Measurements from ENCODE around the gene AKR1A1. TPM values are rescaled to one million over a fixed set of nuclear protein-coding genes. Genes with fewer than 3 reads are reported as not detected.
"Not testable (repeated sequence)": the region's sequence is repeated elsewhere in the genome, so short reads cannot be mapped to it uniquely, and the experiment has no call there.

The AKR1A1 gene
- total RNA-seq, 2 donors from 2014 or later = 77.8 to 90.5 TPM

- Histone ChIP-seq H3K36me3 (replicated peaks in 1 of 2; ENCODE audit: insufficient read depth in 1 of 2, low read depth in 2 of 2) (peaks cover 0 to 26% of the 10 kb centered on the region in 2 donors), H3K27ac (no peak overlapping the region), H3K9me3 (no peaks in the 10 kb centered on the region), H3K4me3 (no peak overlapping the region), H3K27me3 (no peaks in the 10 kb centered on the region), H3K4me1 (no peaks in the 10 kb centered on the region)
- intact Hi-C loops (cut with DNase I) = loop anchor here (5.0 kb wide), 1 partner anchor 55 kb away; no protein-coding TSS in a partner anchor
- ATAC-seq = peak; percentile 73
- WGBS, 2 donors = 89 to 92% methylated on average over 1 of the region's 1 CpG
- peak; percentile 67 to 81 (median 74) for DNase-seq
- no peak for TF ChIP-seq POLR2A (IDR thresholded peaks at IDR 0.05)
- peak; percentile 38 to 71 (median 65) for TF ChIP-seq CTCF (IDR thresholded peaks at IDR 0.05)
Measured at GRCh38 chr1:45512641-45513054, 38.0 kb upstream of the AKR1A1 start.

- not testable (repeated sequence) for H3K27ac ChIP-seq
Measured at GRCh38 chr1:45513532-45514260, 36.9 kb upstream of the AKR1A1 start.

GRCh38 chr1:45516036-45516435 lies 34.6 kb upstream of the AKR1A1 start:
- ATAC-seq (no peak), DNase-seq (no peak)
- no peak for TF ChIP-seq CTCF (IDR thresholded peaks at IDR 0.05)
- Histone ChIP-seq H3K9me3 (no peaks in the 10 kb centered on the region), H3K27me3 (no peaks in the 10 kb centered on the region), H3K36me3 (replicated peaks in 1 of 2; ENCODE audit: insufficient read depth in 1 of 2, low read depth in 2 of 2) (peaks cover 0 to 22% of the 10 kb centered on the region in 2 donors), H3K4me1 (peaks cover 18% of the 10 kb centered on the region), H3K4me3 (no peak overlapping the region), H3K27ac (no peak overlapping the region)
- intact Hi-C loops (cut with DNase I) = no loop called here
- WGBS, 2 donors = 67 to 81% methylated on average over 3 of the region's 3 CpGs

More at GRCh38 chr1:45513532-45514260, 36.9 kb upstream of the AKR1A1 start:
- intact Hi-C loops (cut with DNase I) = loop anchor here (5.0 kb wide), 1 partner anchor 54 kb away; no protein-coding TSS in a partner anchor
- H3K4me1 ChIP-seq, H3K4me3 ChIP-seq, DNase-seq, H3K27me3 ChIP-seq, H3K9me3 ChIP-seq, ATAC-seq: not testable (repeated sequence)
- H3K36me3 ChIP-seq (replicated peaks in 1 of 2; ENCODE audit: insufficient read depth in 1 of 2, low read depth in 2 of 2) = peaks cover 0 to 26% of the 10 kb centered on the region in 2 donors
- WGBS, 2 donors = 60 to 66% methylated on average over 8 to 9 of the region's 9 CpGs

- intact Hi-C loops (cut with DNase I) = no loop called here
- WGBS, 2 donors = 86 to 93% methylated on average over 4 of the region's 4 CpGs
- Histone ChIP-seq H3K36me3 (replicated peaks in 1 of 2; ENCODE audit: insufficient read depth in 1 of 2, low read depth in 2 of 2) (peaks cover 0 to 22% of the 10 kb centered on the region in 2 donors), H3K4me3 (no peak overlapping the region), H3K27ac (no peak overlapping the region), H3K9me3 (no peaks in the 10 kb centered on the region), H3K27me3 (no peaks in the 10 kb centered on the region), H3K4me1 (peaks cover 18% of the 10 kb centered on the region)
- ATAC-seq = no peak
- TF ChIP-seq CTCF (IDR thresholded peaks at IDR 0.05) (no peak), POLR2A (IDR thresholded peaks at IDR 0.05) (no peak)
- DNase-seq = no peak
Measured at GRCh38 chr1:45516465-45516864, 34.2 kb upstream of the AKR1A1 start.

GRCh38 chr1:45518366-45518765 lies 32.3 kb upstream of the AKR1A1 start:
- ATAC-seq; intact Hi-C loops (cut with DNase I); DNase-seq; H3K27ac ChIP-seq; H3K9me3 ChIP-seq; H3K4me3 ChIP-seq; H3K27me3 ChIP-seq: not testable (repeated sequence)
- Histone ChIP-seq H3K4me1 (peaks cover 23% of the 10 kb centered on the region), H3K36me3 (replicated peaks in 1 of 2; ENCODE audit: insufficient read depth in 1 of 2, low read depth in 2 of 2) (peaks cover 0 to 20% of the 10 kb centered on the region in 2 donors)
- 73 to 88% methylated on average over 2 to 4 of the region's 4 CpGs for WGBS, 2 donors
